ENCODE measurements around the gene NAT10.

NAT10 gene

GRCh38 chr11:34191578-34191977 lies 86.1 kb downstream of the NAT10 start:
- no peak for DNase-seq

GRCh38 chr11:34192481-34193401 lies 87.3 kb downstream of the NAT10 start:
- no peak for DNase-seq

- no peak for DNase-seq
Measured at GRCh38 chr11:34194576-34195335, 89.3 kb downstream of the NAT10 start.

Data from NCI-H526 (cell line).